IPS-NIHi11 (cell line): ENCODE data around the gene PDCD10.
A peak's percentile ranks its signal among the peaks of the same experiment; 100 is the strongest.

Experiments used
- DNase-seq: peaks from one replicate; pipeline ENCODE4 v3.0.0; 2012; ENCODE audit warnings: mixed read lengths, low spot score

PDCD10 gene

GRCh38 chr3:167679526-167679925, 55.2 kb downstream of the PDCD10 start:
- DNase-seq, result no peak

- no peak for DNase-seq
Observed at GRCh38 chr3:167675848-167676247, 58.8 kb downstream of the PDCD10 start.

- no peak for DNase-seq
Observed at GRCh38 chr3:167673221-167673620, 61.5 kb downstream of the PDCD10 start.

GRCh38 chr3:167671878-167672427, 62.7 kb downstream of the PDCD10 start:
- no peak for DNase-seq

GRCh38 chr3:167669699-167670098, 65.0 kb downstream of the PDCD10 start:
- DNase-seq, result no peak

GRCh38 chr3:167668651-167669050, 66.0 kb downstream of the PDCD10 start:
- no peak for DNase-seq

- no peak for DNase-seq
Observed at GRCh38 chr3:167666563-167666962, 68.1 kb downstream of the PDCD10 start.

- DNase-seq, result no peak
Observed at GRCh38 chr3:167662919-167663400, 71.7 kb downstream of the PDCD10 start.

- DNase-seq, result no peak
Observed at GRCh38 chr3:167657684-167658225, 76.9 kb downstream of the PDCD10 start.

GRCh38 chr3:167656821-167657220, 77.9 kb downstream of the PDCD10 start:
- no peak for DNase-seq

GRCh38 chr3:167653760-167654159, 80.9 kb downstream of the PDCD10 start, which contains the start of gene WDR49:
Gene WDR49, minus strand, starts transcription at chr3:167653942. Its CDS starts 517 bp downstream, at chr3:167653425.
- DNase-seq, result peak; percentile 67

GRCh38 chr3:167653155-167653554, 81.5 kb downstream of the PDCD10 start:
- DNase-seq, result peak; percentile 14

GRCh38 chr3:167651826-167652225, 82.9 kb downstream of the PDCD10 start:
- no peak for DNase-seq

GRCh38 chr3:167650459-167650858, 84.2 kb downstream of the PDCD10 start:
- DNase-seq, result no peak

- no peak for DNase-seq
Observed at GRCh38 chr3:167649746-167650145, 84.9 kb downstream of the PDCD10 start.

- DNase-seq, result no peak
Observed at GRCh38 chr3:167644611-167645010, 90.1 kb downstream of the PDCD10 start.
